ENCODE results near the gene BRI3BP. TPM values are rescaled to one million over a fixed set of nuclear protein-coding genes. Genes with fewer than 3 reads are reported as not detected.

Gene BRI3BP
- total RNA-seq, 2 donors from 2014 or later: 3.4 to 8.6 TPM

DNA sequence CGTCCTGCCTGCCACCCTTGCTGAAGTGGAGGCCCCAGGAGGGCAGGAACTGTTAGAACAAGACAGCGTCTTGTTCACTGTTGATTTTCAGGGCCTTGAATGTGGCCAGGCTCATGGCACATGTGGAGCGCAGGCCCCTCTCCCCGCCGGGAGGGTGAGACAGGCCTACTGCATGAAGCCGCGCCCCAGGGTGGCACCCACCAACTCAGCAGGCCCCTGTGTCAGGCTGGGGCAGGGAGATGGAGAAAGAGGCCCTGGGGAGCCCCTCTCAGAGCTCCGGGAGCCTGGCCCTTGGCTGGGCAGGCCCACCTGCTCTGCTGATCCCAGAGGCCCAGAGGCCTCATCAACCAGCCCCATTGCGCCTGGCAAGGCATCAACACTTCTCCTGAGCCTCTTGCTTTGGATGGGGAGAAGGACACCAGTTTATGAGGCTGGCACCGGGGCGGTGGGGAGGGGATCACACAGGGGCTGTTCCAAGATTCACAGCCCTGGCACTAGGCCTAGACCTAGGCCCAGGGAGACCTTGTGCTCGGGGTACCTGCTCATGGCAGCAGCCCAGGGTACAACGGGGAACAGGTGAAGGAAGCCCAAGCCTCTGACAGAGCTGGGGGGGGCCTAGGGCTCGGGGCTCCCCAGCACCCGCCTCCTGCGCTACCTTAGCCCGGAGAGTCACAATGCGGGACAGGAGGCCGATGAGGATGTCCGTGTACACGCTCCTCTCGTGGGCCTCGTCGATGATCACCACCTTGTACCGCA, 22.6 kb upstream of the BRI3BP start:
- no peak for DNase-seq (ENCODE audit: low spot score)
- Histone ChIP-seq H3K36me3 (peaks cover 0 to 15% of the 10 kb centered on the region in 2 donors), H3K27me3 (replicated peaks; ENCODE audit: insufficient read depth) (no peaks in the 10 kb centered on the region), H3K27ac (no peak overlapping the region), H3K4me3 (no peak overlapping the region), H3K9me3 (no peaks in the 10 kb centered on the region), H3K4me1 (replicated peaks) (no peaks in the 10 kb centered on the region)
- intact Hi-C loops (cut with DNase I): no loop called here
- TF ChIP-seq POLR2A (IDR thresholded peaks at IDR 0.05) (no peak), POLR2AphosphoS5 (IDR thresholded peaks at IDR 0.05) (no peak)
- TF ChIP-seq, protein P1, sequence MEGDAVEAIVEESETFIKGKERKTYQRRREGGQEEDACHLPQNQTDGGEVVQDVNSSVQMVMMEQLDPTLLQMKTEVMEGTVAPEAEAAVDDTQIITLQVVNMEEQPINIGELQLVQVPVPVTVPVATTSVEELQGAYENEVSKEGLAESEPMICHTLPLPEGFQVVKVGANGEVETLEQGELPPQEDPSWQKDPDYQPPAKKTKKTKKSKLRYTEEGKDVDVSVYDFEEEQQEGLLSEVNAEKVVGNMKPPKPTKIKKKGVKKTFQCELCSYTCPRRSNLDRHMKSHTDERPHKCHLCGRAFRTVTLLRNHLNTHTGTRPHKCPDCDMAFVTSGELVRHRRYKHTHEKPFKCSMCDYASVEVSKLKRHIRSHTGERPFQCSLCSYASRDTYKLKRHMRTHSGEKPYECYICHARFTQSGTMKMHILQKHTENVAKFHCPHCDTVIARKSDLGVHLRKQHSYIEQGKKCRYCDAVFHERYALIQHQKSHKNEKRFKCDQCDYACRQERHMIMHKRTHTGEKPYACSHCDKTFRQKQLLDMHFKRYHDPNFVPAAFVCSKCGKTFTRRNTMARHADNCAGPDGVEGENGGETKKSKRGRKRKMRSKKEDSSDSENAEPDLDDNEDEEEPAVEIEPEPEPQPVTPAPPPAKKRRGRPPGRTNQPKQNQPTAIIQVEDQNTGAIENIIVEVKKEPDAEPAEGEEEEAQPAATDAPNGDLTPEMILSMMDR (IDR thresholded peaks at IDR 0.05): no peak
- WGBS: 91% methylated on average over 24 of the region's 25 CpGs

DNA sequence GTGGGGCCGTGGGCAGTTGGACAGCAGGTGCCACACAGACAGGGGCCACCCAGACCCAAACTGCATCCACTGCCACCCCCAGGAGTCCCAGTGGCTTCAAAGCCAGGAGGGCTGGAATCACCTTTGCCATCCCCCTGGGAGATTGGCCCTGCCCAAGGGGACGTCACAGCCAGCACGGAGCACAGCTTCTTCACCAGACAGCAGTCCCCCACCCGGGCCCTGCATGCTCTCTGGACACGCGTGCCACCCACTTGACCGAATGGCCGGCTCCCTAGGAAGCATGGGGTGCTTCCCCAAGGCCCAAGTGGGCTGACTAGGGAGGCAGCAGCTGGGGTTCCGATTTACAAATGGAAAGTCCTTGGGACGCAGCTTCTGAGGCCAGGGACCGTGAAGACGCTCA, 21.8 kb upstream of the BRI3BP start:
- no peaks in the 10 kb centered on the region for H3K27me3 ChIP-seq (replicated peaks; ENCODE audit: insufficient read depth)
- no peaks in the 10 kb centered on the region for H3K4me1 ChIP-seq (replicated peaks)
- no peaks in the 10 kb centered on the region for H3K9me3 ChIP-seq
- intact Hi-C loops (cut with DNase I): no loop called here
- DNase-seq (ENCODE audit: low spot score): no peak
- TF ChIP-seq POLR2AphosphoS5 (IDR thresholded peaks at IDR 0.05) (no peak), POLR2A (IDR thresholded peaks at IDR 0.05) (no peak)
- TF ChIP-seq, protein P1 (IDR thresholded peaks at IDR 0.05): no peak
- H3K36me3 ChIP-seq: peaks cover 5 to 14% of the 10 kb centered on the region in 2 donors
- WGBS: 84% methylated on average over 12 of the region's 12 CpGs
- H3K27ac ChIP-seq: no peak overlapping the region
- no peak overlapping the region for H3K4me3 ChIP-seq

DNA sequence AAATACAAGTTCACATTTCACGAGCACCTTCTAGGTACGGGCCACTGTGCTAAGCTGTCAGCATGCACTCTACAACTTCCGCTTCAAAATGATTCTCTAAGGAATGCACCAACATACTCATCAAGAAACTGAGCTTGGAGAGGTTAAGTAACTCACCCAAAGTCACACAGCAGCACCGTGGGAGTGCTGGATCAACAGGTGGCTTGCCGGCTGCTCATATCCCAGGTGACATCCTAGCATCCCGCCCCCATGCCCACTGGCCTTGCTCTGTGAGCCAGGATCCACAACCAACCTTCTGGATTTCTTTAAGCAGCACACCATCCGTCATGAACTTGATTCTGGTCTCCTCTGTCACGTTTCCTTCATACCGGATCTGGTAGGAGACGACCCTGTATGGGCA, 21.2 kb upstream of the BRI3BP start:
- no peaks in the 10 kb centered on the region for H3K4me1 ChIP-seq (replicated peaks)
- H3K27ac ChIP-seq: no peak overlapping the region
- peaks cover 5 to 11% of the 10 kb centered on the region in 2 donors for H3K36me3 ChIP-seq
- H3K27me3 ChIP-seq (replicated peaks; ENCODE audit: insufficient read depth): no peaks in the 10 kb centered on the region
- no peak for DNase-seq (ENCODE audit: low spot score)
- no peak overlapping the region for H3K4me3 ChIP-seq
- TF ChIP-seq POLR2A (IDR thresholded peaks at IDR 0.05): no peak
- TF ChIP-seq, protein P1 (IDR thresholded peaks at IDR 0.05): no peak
- no peak for TF ChIP-seq POLR2AphosphoS5 (IDR thresholded peaks at IDR 0.05)
- WGBS: 80% methylated on average over 10 of the region's 10 CpGs
- intact Hi-C loops (cut with DNase I): no loop called here
- H3K9me3 ChIP-seq: no peaks in the 10 kb centered on the region

DNA sequence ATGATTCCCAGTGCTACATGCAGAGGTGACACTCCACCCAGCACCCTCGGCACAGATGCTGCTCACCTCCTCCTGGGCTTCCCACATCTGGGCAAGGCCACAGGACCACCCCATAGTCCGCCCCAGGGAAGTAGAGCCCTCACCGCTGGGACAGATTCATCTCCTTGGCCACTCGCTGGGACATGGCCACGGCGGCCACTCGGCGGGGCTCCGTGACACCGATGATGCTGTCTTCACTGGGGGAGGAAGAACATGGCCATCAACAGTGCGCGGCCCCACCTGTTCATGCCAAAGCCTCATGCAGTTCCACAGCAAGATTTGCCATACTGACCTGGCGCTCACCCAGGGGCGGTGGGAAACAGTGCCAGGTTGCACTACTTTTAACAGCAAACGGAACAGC, 18.2 kb upstream of the BRI3BP start:
- H3K4me1 ChIP-seq (replicated peaks): no peaks in the 10 kb centered on the region
- TF ChIP-seq, protein P1 (IDR thresholded peaks at IDR 0.05): no peak
- TF ChIP-seq POLR2AphosphoS5 (IDR thresholded peaks at IDR 0.05): no peak
- no peak for TF ChIP-seq POLR2A (IDR thresholded peaks at IDR 0.05)
- no peak overlapping the region for H3K27ac ChIP-seq
- intact Hi-C loops (cut with DNase I): no loop called here
- no peak overlapping the region for H3K4me3 ChIP-seq
- WGBS: 96% methylated on average over 15 of the region's 15 CpGs
- H3K27me3 ChIP-seq (replicated peaks; ENCODE audit: insufficient read depth): no peaks in the 10 kb centered on the region
- H3K36me3 ChIP-seq: peaks cover 11 to 14% of the 10 kb centered on the region in 2 donors
- no peaks in the 10 kb centered on the region for H3K9me3 ChIP-seq
- no peak for DNase-seq (ENCODE audit: low spot score)

DNA sequence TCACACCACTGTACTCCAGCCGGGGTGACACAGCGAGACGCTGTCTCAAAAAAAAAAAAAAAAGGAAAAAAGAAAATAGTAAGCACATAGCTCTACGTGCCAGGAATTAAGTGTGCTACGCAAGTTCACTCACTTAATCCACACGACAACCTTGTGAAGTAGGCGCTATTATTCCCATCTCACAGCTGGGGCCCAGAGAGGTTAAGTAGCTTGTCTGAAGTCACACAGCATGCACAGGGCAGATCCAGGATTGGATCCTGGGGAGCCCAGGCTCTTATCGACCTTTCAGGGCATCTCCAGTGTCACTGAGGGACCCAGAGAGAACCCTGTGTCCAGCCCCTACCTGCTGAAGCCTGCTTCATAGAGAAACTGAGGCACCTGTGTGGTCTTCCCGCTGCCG, 16.4 kb upstream of the BRI3BP start:
- TF ChIP-seq POLR2A (IDR thresholded peaks at IDR 0.05) (no peak), POLR2AphosphoS5 (IDR thresholded peaks at IDR 0.05) (no peak)
- TF ChIP-seq, protein P1 (IDR thresholded peaks at IDR 0.05): no peak
- peaks cover 12 to 24% of the 10 kb centered on the region in 2 donors for H3K36me3 ChIP-seq
- no peak overlapping the region for H3K27ac ChIP-seq
- H3K27me3 ChIP-seq (replicated peaks; ENCODE audit: insufficient read depth): no peaks in the 10 kb centered on the region
- 95% methylated on average over 10 of the region's 10 CpGs for WGBS
- H3K4me1 ChIP-seq (replicated peaks): no peaks in the 10 kb centered on the region
- H3K4me3 ChIP-seq: no peak overlapping the region
- no peaks in the 10 kb centered on the region for H3K9me3 ChIP-seq
- intact Hi-C loops (cut with DNase I): no loop called here
- no peak for DNase-seq (ENCODE audit: low spot score)

Measured in prostate gland (tissue), 2 donors.